Keratinocyte (primary cell): ENCODE measurements around the gene SLC12A5.

Source experiments
- EZH2 ChIP-seq: IDR thresholded peaks from one replicate; pipeline ENCODE4 v1.6.1; 2012; ENCODE audit warnings: inconsistent platforms, mild to moderate bottlenecking, low read length, moderate library complexity
- TF ChIP-seq, protein P1 (sequence below), 3 experiments: IDR thresholded peaks in 1 of 3; conservative IDR thresholded peaks in 1 of 3; optimal IDR thresholded peaks in 1 of 3; 2 replicates in 2 of 3; 3 replicates in 1 of 3; pipeline versions ENCODE3 to v1.5.1; 2011; ENCODE audit warnings: low read length in 3 of 3, mild to moderate bottlenecking in 3 of 3, moderate library complexity in 2 of 3, control low read depth in 1 of 3, inconsistent platforms in 1 of 3; ENCODE audit not compliant: insufficient read depth in 2 of 3; ENCODE audit errors: extremely low read depth in 1 of 3

DNA sequence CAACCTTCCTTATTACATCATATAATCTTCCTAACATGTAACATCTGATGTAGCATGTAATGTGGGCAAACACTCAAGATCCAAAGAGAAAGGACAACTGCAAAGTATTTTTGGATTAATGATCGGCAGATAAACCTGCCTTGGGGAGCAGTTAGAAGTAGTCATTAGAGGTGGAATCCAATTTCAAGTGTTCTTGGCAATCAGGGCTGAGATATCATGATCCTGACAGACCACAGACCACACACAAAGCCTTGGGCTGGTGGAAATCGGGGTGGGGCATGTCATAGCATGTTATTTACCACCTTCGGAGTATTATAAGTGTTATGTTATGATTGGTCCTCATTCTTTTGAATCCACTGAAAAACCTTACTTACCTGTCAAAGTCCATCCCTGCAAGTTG, 44.4 kb downstream of the SLC12A5 start:
- TF ChIP-seq, protein P1, sequence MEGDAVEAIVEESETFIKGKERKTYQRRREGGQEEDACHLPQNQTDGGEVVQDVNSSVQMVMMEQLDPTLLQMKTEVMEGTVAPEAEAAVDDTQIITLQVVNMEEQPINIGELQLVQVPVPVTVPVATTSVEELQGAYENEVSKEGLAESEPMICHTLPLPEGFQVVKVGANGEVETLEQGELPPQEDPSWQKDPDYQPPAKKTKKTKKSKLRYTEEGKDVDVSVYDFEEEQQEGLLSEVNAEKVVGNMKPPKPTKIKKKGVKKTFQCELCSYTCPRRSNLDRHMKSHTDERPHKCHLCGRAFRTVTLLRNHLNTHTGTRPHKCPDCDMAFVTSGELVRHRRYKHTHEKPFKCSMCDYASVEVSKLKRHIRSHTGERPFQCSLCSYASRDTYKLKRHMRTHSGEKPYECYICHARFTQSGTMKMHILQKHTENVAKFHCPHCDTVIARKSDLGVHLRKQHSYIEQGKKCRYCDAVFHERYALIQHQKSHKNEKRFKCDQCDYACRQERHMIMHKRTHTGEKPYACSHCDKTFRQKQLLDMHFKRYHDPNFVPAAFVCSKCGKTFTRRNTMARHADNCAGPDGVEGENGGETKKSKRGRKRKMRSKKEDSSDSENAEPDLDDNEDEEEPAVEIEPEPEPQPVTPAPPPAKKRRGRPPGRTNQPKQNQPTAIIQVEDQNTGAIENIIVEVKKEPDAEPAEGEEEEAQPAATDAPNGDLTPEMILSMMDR (optimal IDR thresholded peaks at IDR 0.05 in 1 of 3, IDR thresholded peaks at IDR 0.05 in 1 of 3, conservative IDR thresholded peaks at IDR 0.05 in 1 of 3; ENCODE audit: extremely low read depth in 1 of 3, insufficient read depth in 2 of 3, low read length in 3 of 3) = no peak
- no peak for TF ChIP-seq EZH2
